SH-SY5Y (cell line): ENCODE results near the gene OAS2.

Experiments
- GATA2 ChIP-seq: IDR thresholded peaks from 2 replicates; pipeline ENCODE4 v1.6.1; 2011; ENCODE audit warnings: mild to moderate bottlenecking, low read depth, low read length
- GATA3 ChIP-seq: IDR thresholded peaks from 2 replicates; pipeline ENCODE4 v1.6.1; 2011; ENCODE audit warnings: low read depth, mild to moderate bottlenecking, low read length, moderate library complexity

DNA sequence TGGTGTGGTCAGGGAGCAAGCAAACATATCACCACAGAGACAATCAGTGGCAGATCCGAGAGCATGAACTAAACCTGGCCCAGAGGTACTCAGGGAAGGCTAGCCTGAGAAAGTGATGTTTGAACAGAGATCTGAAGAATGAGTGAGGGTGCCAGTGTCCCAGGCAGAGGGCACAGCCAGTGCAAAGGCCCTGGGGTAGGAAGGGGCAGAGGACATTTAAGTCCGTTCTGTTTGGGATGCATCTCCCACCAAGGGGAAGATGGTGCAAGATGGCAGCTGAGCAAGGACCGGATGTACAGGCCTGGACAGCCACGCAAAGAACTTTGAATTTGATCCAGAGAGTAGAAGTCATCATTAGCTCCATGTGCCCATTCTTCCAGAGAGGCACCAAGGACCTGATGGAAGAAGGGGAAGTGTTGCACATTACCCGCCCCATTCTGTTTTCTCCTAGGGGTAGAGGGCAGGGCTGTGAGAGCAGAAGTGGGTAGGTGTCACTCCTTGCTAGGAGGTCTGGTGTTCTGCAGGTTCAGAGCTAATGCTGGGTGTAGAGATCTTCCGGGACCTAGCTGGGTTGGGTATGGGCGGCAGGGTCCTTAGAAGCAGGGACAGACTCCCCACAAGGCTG lies 82.1 kb downstream of the OAS2 start:
- TF ChIP-seq GATA2 = no peak
- no peak for TF ChIP-seq GATA3
